Measurements from ENCODE around the gene EXOSC5. TPM values are rescaled to one million over a fixed set of nuclear protein-coding genes. Genes with fewer than 3 reads are reported as not detected.

The EXOSC5 gene
- total and polyA plus RNA-seq, 2 of the 4 experiments (the other 2 are of a cell fraction), result 19.0 to 25.2 TPM

- Histone ChIP-seq H3K36me3 (ENCODE audit: control insufficient read depth, insufficient read depth, low read length) (peaks cover 43% of the 10 kb centered on the region), H3K27me3 (ENCODE audit: control insufficient read depth, insufficient read depth, low read length) (no peaks in the 10 kb centered on the region), H3K27ac (ENCODE audit: insufficient read depth, low read length) (no peak overlapping the region), H3K23ac (ENCODE audit: low read depth, low read length) (no peak overlapping the region), H3K79me1 (ENCODE audit: low read depth in 1 of 2, low read length in 2 of 2) (no peaks in the 10 kb centered on the region; a peak in 1 of 4 replicates), H4K8ac (ENCODE audit: low read depth in 2 of 2, low read length in 2 of 2) (no peak overlapping the region), H2AK5ac (ENCODE audit: low read depth, low read length) (no peak overlapping the region), H4K91ac (ENCODE audit: insufficient read depth, low read depth, low read length) (no peak overlapping the region), H3K4ac (ENCODE audit: low read depth, low read length) (no peak overlapping the region), H3K18ac (ENCODE audit: low read depth, low read length) (no peak overlapping the region), H3K4me1 (ENCODE audit: control insufficient read depth, insufficient read depth, low read length) (peaks cover 4% of the 10 kb centered on the region), H2AFZ (replicated peaks; ENCODE audit: low read length, poor library complexity) (no peak overlapping the region), H3K9me3 (ENCODE audit: control insufficient read depth, insufficient read depth, low read length) (no peaks in the 10 kb centered on the region), H3K9ac (ENCODE audit: low read depth, low read length) (no peak overlapping the region), H3K14ac (replicated peaks; ENCODE audit: low read depth, low read length) (no peak overlapping the region), H3K4me2 (ENCODE audit: low read depth, low read length) (no peak overlapping the region), H2BK120ac (ENCODE audit: low read depth, low read length) (no peak overlapping the region), H3K4me3 (ENCODE audit: insufficient read depth, low read depth, low read length) (no peak overlapping the region), H3K56ac (ENCODE audit: extremely low read depth, insufficient read depth, low read length) (no peak overlapping the region), H4K20me1 (ENCODE audit: insufficient read depth, low read length) (no peaks in the 10 kb centered on the region), H3K9me1 (ENCODE audit: insufficient read depth, low read length) (no peaks in the 10 kb centered on the region; the same call in 1 of the 2 replicates), H2BK5ac (ENCODE audit: low read depth, low read length, poor library complexity, severe bottlenecking) (no peak overlapping the region), H4K5ac (ENCODE audit: low read depth, low read length) (no peak overlapping the region), H2BK15ac (ENCODE audit: low read depth, low read length) (no peak overlapping the region), H2BK20ac (ENCODE audit: low read depth, low read length) (no peak overlapping the region), H2AK9ac (replicated peaks; ENCODE audit: low read depth, low read length, poor library complexity) (no peak overlapping the region)
- dilution Hi-C loops (cut with HindIII; ENCODE audit: low sequenced_read_pairs, unreplicated experiment), result no loop called here
- CTCF ChIA-PET, result no interaction called here
- in situ Hi-C loops (cut with MboI; ENCODE audit: low sequenced_read_pairs), result no loop called here
- ATAC-seq (ENCODE audit: low read depth) (no peak), DNase-seq (no peak)
- no CpG with 5 or more reads among the region's 10 CpGs for WGBS, 2 experiments (ENCODE audit: extremely low coverage in 2 of 2, insufficient read length in 1 of 2)
- BruUV-seq (replicated peaks), result no TSS peak
- TF ChIP-seq BHLHE40 (IDR thresholded peaks at IDR 0.05; ENCODE audit: low read depth, low read length) (no peak), RFX5 (IDR thresholded peaks at IDR 0.05; ENCODE audit: low read depth, low read length) (no peak), MAFK (IDR thresholded peaks at IDR 0.05; ENCODE audit: low read depth, low read length) (no peak), RAD21 (IDR thresholded peaks at IDR 0.05; ENCODE audit: low read length) (no peak), SMC3 (IDR thresholded peaks at IDR 0.05; ENCODE audit: low read depth, low read length) (no peak), MXI1 (IDR thresholded peaks at IDR 0.05; ENCODE audit: borderline replicate concordance, low read depth, low read length) (no peak), USF2 (IDR thresholded peaks at IDR 0.05; ENCODE audit: low read depth, low read length) (no peak), CEBPB (IDR thresholded peaks at IDR 0.05; ENCODE audit: low read depth, low read length) (no peak), NFE2L2 (IDR thresholded peaks at IDR 0.05; ENCODE audit: low read depth, low read length) (no peak), ELK1 (IDR thresholded peaks at IDR 0.05; ENCODE audit: borderline replicate concordance, low read depth, low read length) (no peak), POLR2A (IDR thresholded peaks at IDR 0.05; ENCODE audit: low read depth, low read length) (no peak), CTCF (conservative IDR thresholded peaks at IDR 0.05; ENCODE audit: low read depth, low read length) (no peak)
- POLR2A ChIA-PET (ENCODE audit: unreplicated experiment), result no interaction called here
- intact Hi-C loops (cut with micrococcal nuclease), result no loop called here
Observed at GRCh38 chr19:41413947-41414346, 16.8 kb upstream of the EXOSC5 start.
